H1 (cell line): ENCODE measurements around the gene MDH1. TPM values are rescaled to one million over a fixed set of nuclear protein-coding genes. Genes with fewer than 3 reads are reported as not detected.

Experiments used
- CTCF ChIA-PET: fragments of 300-600 bp; sonication (Branson Sonifier 250); formaldehyde crosslinking; loops from one replicate; lab custom pipeline; 2021; ENCODE audit not compliant: partially characterized antibody; lab: Charles Lee
- POLR2A ChIA-PET: fragments of 300-600 bp; sonication (Branson Sonifier 250); formaldehyde crosslinking; loops from one replicate; lab custom pipeline; 2021; ENCODE audit warnings: inconsistent platforms; ENCODE audit not compliant: partially characterized antibody; lab: Charles Lee
- DNase-seq, 2 experiments: peaks; one replicate each; pipeline versions ENCODE4 v3.0.0 to v3.0.0-alpha.2; 2010 to 2022; ENCODE audit warnings: low spot score in 2 of 2, low read depth in 1 of 2, mixed read lengths in 1 of 2
- FAIRE-seq: peaks from 2 replicates; lab custom pipeline; 2011; peaks lifted over from hg19 to GRCh38; lab: Jason Lieb, UNC
- H2AFZ ChIP-seq: 2 replicates; pipeline ENCODE4 v1.8.1; 2012; ENCODE audit warnings: low read length, inconsistent platforms
- H2AK5ac ChIP-seq: 2 replicates; pipeline ENCODE4 v1.6.1; 2013; ENCODE audit warnings: low read depth, low read length
- H2BK120ac ChIP-seq: replicated peaks from 2 replicates; pipeline ENCODE3; 2013; ENCODE audit warnings: low read depth, low read length, inconsistent platforms
- H2BK12ac ChIP-seq: 2 replicates; pipeline ENCODE4 v1.6.1; 2013; ENCODE audit warnings: low read depth, low read length
- H2BK15ac ChIP-seq: 2 replicates; pipeline ENCODE4 v1.6.1; 2013; ENCODE audit warnings: low read length
- H2BK20ac ChIP-seq: 2 replicates; pipeline ENCODE4 v1.6.1; 2013; ENCODE audit warnings: low read length
- H2BK5ac ChIP-seq: 2 replicates; pipeline ENCODE4 v1.6.1; 2013; ENCODE audit warnings: low read depth, low read length
- H3K14ac ChIP-seq: 2 replicates; pipeline ENCODE4 v1.6.1; 2013; ENCODE audit warnings: inconsistent platforms; ENCODE audit not compliant: insufficient read length
- H3K18ac ChIP-seq: 2 replicates; pipeline ENCODE4 v1.6.1; 2013; ENCODE audit warnings: low read length; ENCODE audit errors: extremely low read depth
- H3K23ac ChIP-seq: 2 replicates; pipeline ENCODE4 v1.6.1; 2013; ENCODE audit warnings: inconsistent platforms; ENCODE audit not compliant: insufficient read length
- H3K23me2 ChIP-seq: 2 replicates; pipeline ENCODE4 v1.6.1; 2013; ENCODE audit warnings: low read depth, low read length
- H3K27ac ChIP-seq: 2 replicates; pipeline ENCODE4 v1.6.1; 2011; ENCODE audit warnings: low read depth, low read length, inconsistent platforms
- H3K27me3 ChIP-seq, 4 experiments: replicated peaks in 1 of 4; 1 replicate in 1 of 4; 2 replicates in 3 of 4; pipeline versions ENCODE4 v1.6.1 to v1.8.1; 2011 to 2013; ENCODE audit warnings: low read length in 3 of 4, mild to moderate bottlenecking in 3 of 4, inconsistent platforms in 2 of 4, mixed read lengths in 2 of 4, moderate library complexity in 1 of 4; ENCODE audit not compliant: control insufficient read depth in 3 of 4, insufficient read depth in 3 of 4; ENCODE audit errors: extremely low read depth in 1 of 4
- H3K36me3 ChIP-seq, 4 experiments: 2 replicates each; pipeline versions ENCODE4 v1.6.1 to v1.8.1; 2011 to 2013; ENCODE audit warnings: mild to moderate bottlenecking in 4 of 4, low read length in 3 of 4, moderate library complexity in 2 of 4, control low read depth in 1 of 4, inconsistent platforms in 1 of 4; ENCODE audit not compliant: insufficient read depth in 4 of 4, control insufficient read depth in 2 of 4
- H3K4ac ChIP-seq: replicated peaks from 2 replicates; pipeline ENCODE3; 2013; ENCODE audit warnings: low read length, low read depth, mixed read lengths, inconsistent platforms; ENCODE audit not compliant: insufficient read length
- H3K4me1 ChIP-seq, 4 experiments: replicated peaks in 1 of 4; 1 replicate in 1 of 4; 2 replicates in 3 of 4; pipeline versions ENCODE4 v1.6.1 to v1.8.1; 2011 to 2013; ENCODE audit warnings: low read length in 3 of 4, inconsistent platforms in 2 of 4, mixed read lengths in 1 of 4; ENCODE audit not compliant: insufficient read depth in 4 of 4, control insufficient read depth in 3 of 4
- H3K4me2 ChIP-seq, 2 experiments: 2 replicates each; pipeline versions ENCODE4 v1.6.1 to v1.8.1; 2011 to 2013; ENCODE audit warnings: low read depth in 2 of 2, low read length in 2 of 2, control low read depth in 1 of 2, inconsistent platforms in 1 of 2, mild to moderate bottlenecking in 1 of 2; ENCODE audit not compliant: insufficient read depth in 1 of 2
- H3K4me3 ChIP-seq, 4 experiments: fragments of 200-600, 300-600 bp in 1 of 4; sonication (generic), shearing (Covaris generic), sonication (Bioruptor Twin) in 1 of 4; 2 replicates each; pipeline versions ENCODE4 v1.5.1 to v1.8.1; 2011 to 2016; ENCODE audit warnings: low read length in 4 of 4, low read depth in 3 of 4, control low read depth in 2 of 4, inconsistent platforms in 2 of 4, mild to moderate bottlenecking in 2 of 4, mixed read lengths in 1 of 4, moderate library complexity in 1 of 4; ENCODE audit not compliant: insufficient read depth in 2 of 4; ENCODE audit errors: extremely low read depth in 1 of 4
- H3K56ac ChIP-seq: replicated peaks from 2 replicates; pipeline ENCODE3; 2013; ENCODE audit warnings: low read depth, mild to moderate bottlenecking, mixed read lengths, low read length, inconsistent platforms; ENCODE audit not compliant: insufficient read length
- H3K79me1 ChIP-seq: 2 replicates; pipeline ENCODE4 v1.6.1; 2013; ENCODE audit warnings: low read depth, low read length, control low read depth
- H3K79me2 ChIP-seq, 2 experiments: 2 replicates each; pipeline versions ENCODE4 v1.6.1 to v1.8.1; 2012 to 2013; ENCODE audit warnings: low read length in 2 of 2, mild to moderate bottlenecking in 2 of 2, inconsistent platforms in 1 of 2; ENCODE audit not compliant: insufficient read depth in 2 of 2, control insufficient read depth in 1 of 2
- H3K9ac ChIP-seq, 4 experiments: replicated peaks in 1 of 4; 1 replicate in 1 of 4; 2 replicates in 3 of 4; pipeline versions ENCODE4 v1.6.1 to v1.8.1; 2011 to 2013; ENCODE audit warnings: low read depth in 3 of 4, low read length in 3 of 4, control low read depth in 2 of 4, mild to moderate bottlenecking in 2 of 4, moderate library complexity in 2 of 4, inconsistent platforms in 1 of 4; ENCODE audit errors: extremely low read depth in 1 of 4
- H3K9me3 ChIP-seq, 2 experiments: 2 replicates each; pipeline versions ENCODE4 v1.6.1 to v1.8.1; 2012 to 2013; ENCODE audit warnings: mild to moderate bottlenecking in 2 of 2, moderate library complexity in 2 of 2, control low read depth in 1 of 2, inconsistent platforms in 1 of 2, low read depth in 1 of 2, low read length in 1 of 2, mixed read lengths in 1 of 2; ENCODE audit not compliant: insufficient read depth in 2 of 2
- H4K20me1 ChIP-seq, 2 experiments: replicated peaks in 1 of 2; 2 replicates each; pipeline versions ENCODE3 to v1.8.1; 2011 to 2013; ENCODE audit warnings: inconsistent platforms in 2 of 2, low read length in 2 of 2, mild to moderate bottlenecking in 1 of 2; ENCODE audit not compliant: insufficient read depth in 2 of 2, control insufficient read depth in 1 of 2
- H4K5ac ChIP-seq: 2 replicates; pipeline ENCODE4 v1.6.1; 2013; ENCODE audit warnings: low read length, low read depth, mixed read lengths, inconsistent platforms; ENCODE audit not compliant: insufficient read length
- H4K8ac ChIP-seq: 2 replicates; pipeline ENCODE4 v1.8.0; 2013; ENCODE audit warnings: mild to moderate bottlenecking, moderate library complexity, low read length, inconsistent platforms; ENCODE audit not compliant: insufficient read depth; ENCODE audit errors: extremely low read depth
- H4K91ac ChIP-seq: replicated peaks from 2 replicates; pipeline ENCODE3; 2013; ENCODE audit warnings: low read length, mixed read lengths, inconsistent platforms; ENCODE audit not compliant: insufficient read length
- EZH2 ChIP-seq: fragments of 200-600 bp; sonication (generic); IDR thresholded peaks from 2 replicates; pipeline ENCODE4 v1.7.1; 2012; ENCODE audit warnings: low read depth, mild to moderate bottlenecking, moderate library complexity, low read length, inconsistent platforms; ENCODE audit not compliant: severe bottlenecking
- GABPA ChIP-seq: IDR thresholded peaks from 2 replicates; pipeline ENCODE4 v1.6.1; 2011; ENCODE audit warnings: mild to moderate bottlenecking, low read length, moderate library complexity, borderline replicate concordance; ENCODE audit not compliant: insufficient read depth
- KDM5A ChIP-seq: fragments of 200-600 bp; IDR thresholded peaks from 2 replicates; pipeline ENCODE4 v1.7.1; 2012; ENCODE audit warnings: mild to moderate bottlenecking, low read length, inconsistent platforms, mixed read lengths
- SAP30 ChIP-seq: fragments of 300-600 bp; sonication (generic); IDR thresholded peaks from 2 replicates; pipeline ENCODE4 v1.7.1; 2012; ENCODE audit warnings: low read length, moderate library complexity, mild to moderate bottlenecking, inconsistent platforms; ENCODE audit not compliant: insufficient read depth, insufficient replicate concordance
- SUZ12 ChIP-seq: fragments of 200-600 bp; sonication (generic); IDR thresholded peaks from 2 replicates; pipeline ENCODE4 v1.6.1; 2012; ENCODE audit warnings: mild to moderate bottlenecking, inconsistent platforms, low read length, moderate library complexity, mixed read lengths
- WGBS, 2 experiments: shearing (Covaris generic) in 1 of 2; methylation state at CpG; one replicate each; pipeline versions ENCODE4 v1.1.6 to v1.1.7; 2013 to 2015; ENCODE audit warnings: low lambda C conversion rate in 2 of 2, mixed read lengths in 2 of 2, inconsistent platforms in 1 of 2, low coverage in 1 of 2, missing lambda C conversion rate in 1 of 2; ENCODE audit not compliant: insufficient replicate concordance in 2 of 2, insufficient coverage in 1 of 2, insufficient read length in 1 of 2; ENCODE audit errors: extremely low coverage in 1 of 2, missing lambda C conversion rate in 1 of 2; 5-methylcytosine and 5-hydroxymethylcytosine counted together
- polyA plus RNA-seq, 7 experiments: library from polyadenylated mRNA; depleted of rRNA in 3 of 7; stranded (reverse) in 5 of 7; unstranded in 2 of 7; fragments of >200 nt in 5 of 7; fragments of 200-250 nt in 2 of 7; gene quantifications; 1 replicate in 5 of 7; 2 replicates in 1 of 7; 4 replicates in 1 of 7; pipeline versions ENCODE4 v1.2.1 to v1.2.3, GENCODE V29; 2011 to 2013; ENCODE audit warnings: missing spikeins in 2 of 7, mixed read lengths in 2 of 7
- total RNA-seq: library from RNA; stranded (reverse); fragmentation: NEBNext Ultra II Directional; extraction: Animal tissue kit (Norgen Biotek cat#: 25700); gene quantifications from 2 replicates; pipeline ENCODE4 v1.2.1, GENCODE V29; 2021

Gene MDH1
- total and polyA plus RNA-seq, 2 of the 8 experiments (the other 6 are each of a cell fraction or from before 2014, with no cell fraction given), result 353 to 376 TPM

DNA sequence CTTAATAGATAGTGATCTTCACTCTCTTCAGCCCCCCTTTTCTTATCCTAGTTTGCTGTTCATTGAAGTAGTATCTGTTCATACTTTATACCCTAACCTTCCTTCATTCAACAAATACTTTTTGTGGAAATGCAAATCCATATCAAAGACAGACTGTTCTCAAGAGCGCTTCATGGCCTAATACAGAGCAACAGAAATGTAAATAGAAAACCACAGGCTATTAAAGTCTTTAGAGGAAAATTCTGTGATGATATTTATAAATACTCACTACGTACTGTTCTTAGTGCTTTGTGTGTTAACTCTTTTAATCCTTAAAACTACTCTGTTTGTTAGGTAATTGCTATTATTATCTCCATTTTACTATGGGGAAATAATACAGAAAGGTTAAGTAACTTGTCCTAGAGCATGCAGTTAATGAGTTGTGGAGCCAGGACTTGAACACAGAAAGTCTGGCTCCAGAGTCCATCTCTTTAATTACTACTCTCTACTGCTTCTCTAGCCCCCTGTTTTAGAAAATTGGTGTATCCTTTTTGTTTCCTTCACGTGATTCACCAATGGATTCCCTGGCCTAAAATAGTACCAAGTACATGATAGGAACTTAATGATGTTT lies 2.9 kb downstream of the MDH1 start:
- Histone ChIP-seq H3K23ac (no peak overlapping the region), H3K36me3 (peaks cover 3 to 51% (median 18%) of the 10 kb centered on the region in 4 experiments; a peak in 7 of 8 replicates), H3K27ac (no peak overlapping the region), H3K4me2 (peak overlapping the region; percentile 72 to 75; a peak in 1 of 4 replicates), H3K4me1 (peaks cover 2 to 8% (median 6%) of the 10 kb centered on the region in 4 experiments; a peak in 5 of 7 replicates), H2BK120ac (no peak overlapping the region), H3K79me1 (peaks cover 4% of the 10 kb centered on the region; the same call in 1 of the 2 replicates), H4K20me1 (peaks cover 0 to 6% of the 10 kb centered on the region in 2 experiments), H4K91ac (no peak overlapping the region), H2BK12ac (no peak overlapping the region), H3K27me3 (no peaks in the 10 kb centered on the region), H2BK15ac (no peak overlapping the region), H3K18ac (no peak overlapping the region), H4K5ac (no peak overlapping the region), H3K14ac (no peak overlapping the region), H3K9ac (no peak overlapping the region), H3K23me2 (peaks cover 3% of the 10 kb centered on the region), H2AK5ac (no peak overlapping the region), H4K8ac (no peak overlapping the region), H3K79me2 (peaks cover 2 to 91% of the 10 kb centered on the region in 2 experiments; a peak in 3 of 4 replicates), H2BK5ac (no peak overlapping the region), H3K56ac (no peak overlapping the region), H3K9me3 (no peaks in the 10 kb centered on the region), H3K4me3 (peak overlapping the region in 1 of 4 experiments; percentile 32; a peak in 2 of 8 replicates), H2BK20ac (no peak overlapping the region), H3K4ac (no peak overlapping the region), H2AFZ (no peak overlapping the region)
- POLR2A ChIA-PET, result interaction anchor here (0.8 to 5.1 kb wide), 4 partner anchors 9 to 250 kb away, joined by 3 to 36 read pairs (median 20); partner anchors contain the start of gene UGP2
- CTCF ChIA-PET, result no interaction called here
- WGBS, 2 experiments, result 91% methylated on average over 3 of the region's 3 CpGs; no CpG with 5 or more reads in 1 of the 2 experiments
- FAIRE-seq, result no peak
- no peak for DNase-seq
- TF ChIP-seq SUZ12 (no peak), EZH2 (no peak), GABPA (no peak), KDM5A (no peak), SAP30 (no peak)
